Natural killer cell (primary cell): Measurements from ENCODE around the gene NLRP14. TPM values are rescaled to one million over a fixed set of nuclear protein-coding genes. Genes with fewer than 3 reads are reported as not detected.

Experiments used
- ATAC-seq, 3 donors: fragments of 150-1000 bp in 2 of 3; fragments of 200-7000 bp in 1 of 3; cut with Tn5 transposase; 1 replicate in 1 of 3; 2 replicates in 2 of 3; pipeline ENCODE4 v1.10.0; 2021; ENCODE audit warnings: mild to moderate bottlenecking in 2 of 3, moderate library complexity in 2 of 3
- DNase-seq, 2 donors: peaks; one replicate each; pipeline versions ENCODE4 v3.0.0 to v3.0.0-alpha.2; 2013 to 2021; ENCODE audit warnings: mixed read lengths in 1 of 2
- H3K27ac ChIP-seq: one replicate; pipeline ENCODE4 v1.5.1; 2013; ENCODE audit warnings: mild to moderate bottlenecking, low read length
- H3K27me3 ChIP-seq: one replicate; pipeline ENCODE4 v1.6.1; 2013; ENCODE audit warnings: low read length; ENCODE audit not compliant: control insufficient read depth, insufficient read depth
- H3K36me3 ChIP-seq: one replicate; pipeline ENCODE4 v1.6.1; 2013; ENCODE audit warnings: low read length; ENCODE audit not compliant: control insufficient read depth, insufficient read depth
- H3K4me1 ChIP-seq: one replicate; pipeline ENCODE4 v1.6.1; 2013; ENCODE audit warnings: low read length; ENCODE audit not compliant: control insufficient read depth, insufficient read depth
- H3K4me3 ChIP-seq: one replicate; pipeline ENCODE4 v1.5.1; 2013; ENCODE audit warnings: low read length
- H3K9me3 ChIP-seq: one replicate; pipeline ENCODE4 v1.6.1; 2013; ENCODE audit warnings: low read length; ENCODE audit not compliant: control insufficient read depth, insufficient read depth
- H3K27ac Mint-ChIP-seq, 2 donors: one replicate each; pipeline ENCODE4 v1.8.0; 2022; ENCODE audit warnings: mild to moderate bottlenecking in 2 of 2, mixed read lengths in 2 of 2, moderate library complexity in 1 of 2
- H3K27me3 Mint-ChIP-seq, 2 donors: one replicate each; pipeline ENCODE4 v1.8.0; 2022; ENCODE audit warnings: low read depth in 2 of 2, mixed read lengths in 2 of 2
- H3K36me3 Mint-ChIP-seq: one replicate; pipeline ENCODE4 v1.8.0; 2022; ENCODE audit warnings: mixed read lengths
- H3K4me1 Mint-ChIP-seq, 2 donors: one replicate each; pipeline ENCODE4 v1.8.0; 2022; ENCODE audit warnings: mixed read lengths in 2 of 2
- H3K4me3 Mint-ChIP-seq: one replicate; pipeline ENCODE4 v1.8.0; 2022; ENCODE audit warnings: mild to moderate bottlenecking, moderate library complexity, mixed read lengths
- H3K9me3 Mint-ChIP-seq, 2 donors: one replicate each; pipeline ENCODE4 v1.8.0; 2022; ENCODE audit warnings: mixed read lengths in 2 of 2
- WGBS: methylation state at CpG from one replicate; pipeline ENCODE4 v1.1.7; 2013; ENCODE audit warnings: missing lambda C conversion rate; ENCODE audit not compliant: insufficient coverage; 5-methylcytosine and 5-hydroxymethylcytosine counted together
- intact Hi-C: fragments of 100-400 bp; cut with micrococcal nuclease; formaldehyde crosslinking; loops from one replicate; pipeline ENCODE4 v1.14.2; 2022
- total RNA-seq, 4 donors: library from RNA; stranded (reverse); fragments of 120-200 nt in 1 of 4; gene quantifications; one replicate each; pipeline versions ENCODE4 v1.2.3 to v1.2.4, GENCODE V29; 2013 to 2022
- TF ChIP-seq, protein P1 (sequence below): fragments of 200-600 bp; IDR thresholded peaks from one replicate; pipeline ENCODE4 v1.8.0; 2022; ENCODE audit warnings: antibody characterized with exemption

The NLRP14 gene
- total RNA-seq, 3 donors from 2014 or later (not counting 1 experiment from before 2014, with no cell fraction given): not detected

DNA sequence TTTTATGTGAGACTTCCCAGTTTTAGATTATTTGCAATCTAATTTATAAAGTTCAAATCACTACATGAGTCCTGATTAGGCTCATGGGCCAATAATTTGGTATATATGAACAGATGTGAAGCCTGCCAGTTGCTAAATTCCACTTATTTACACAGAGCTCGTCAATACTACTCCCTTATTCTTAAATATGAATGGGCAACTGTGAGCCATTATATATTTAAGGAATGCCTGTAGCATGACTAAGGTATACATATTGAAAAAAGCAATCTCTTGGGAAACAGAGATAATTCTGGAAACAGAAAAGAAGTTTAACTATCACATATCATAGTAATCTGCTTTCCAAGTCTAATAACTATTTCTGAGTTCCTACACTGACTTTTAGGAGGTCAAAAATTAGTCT, 95.5 kb downstream of the NLRP14 start:
- Histone ChIP-seq H3K27ac (no peak overlapping the region), H3K27me3 (no peaks in the 10 kb centered on the region), H3K36me3 (no peaks in the 10 kb centered on the region), H3K4me3 (no peak overlapping the region), H3K9me3 (no peaks in the 10 kb centered on the region), H3K4me1 (no peaks in the 10 kb centered on the region)
- H3K9me3 Mint-ChIP-seq: no peaks in the 10 kb centered on the region
- no peak overlapping the region for H3K27ac Mint-ChIP-seq
- H3K4me3 Mint-ChIP-seq: no peak overlapping the region
- TF ChIP-seq, protein P1, sequence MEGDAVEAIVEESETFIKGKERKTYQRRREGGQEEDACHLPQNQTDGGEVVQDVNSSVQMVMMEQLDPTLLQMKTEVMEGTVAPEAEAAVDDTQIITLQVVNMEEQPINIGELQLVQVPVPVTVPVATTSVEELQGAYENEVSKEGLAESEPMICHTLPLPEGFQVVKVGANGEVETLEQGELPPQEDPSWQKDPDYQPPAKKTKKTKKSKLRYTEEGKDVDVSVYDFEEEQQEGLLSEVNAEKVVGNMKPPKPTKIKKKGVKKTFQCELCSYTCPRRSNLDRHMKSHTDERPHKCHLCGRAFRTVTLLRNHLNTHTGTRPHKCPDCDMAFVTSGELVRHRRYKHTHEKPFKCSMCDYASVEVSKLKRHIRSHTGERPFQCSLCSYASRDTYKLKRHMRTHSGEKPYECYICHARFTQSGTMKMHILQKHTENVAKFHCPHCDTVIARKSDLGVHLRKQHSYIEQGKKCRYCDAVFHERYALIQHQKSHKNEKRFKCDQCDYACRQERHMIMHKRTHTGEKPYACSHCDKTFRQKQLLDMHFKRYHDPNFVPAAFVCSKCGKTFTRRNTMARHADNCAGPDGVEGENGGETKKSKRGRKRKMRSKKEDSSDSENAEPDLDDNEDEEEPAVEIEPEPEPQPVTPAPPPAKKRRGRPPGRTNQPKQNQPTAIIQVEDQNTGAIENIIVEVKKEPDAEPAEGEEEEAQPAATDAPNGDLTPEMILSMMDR: no peak
- no peaks in the 10 kb centered on the region for H3K4me1 Mint-ChIP-seq
- DNase-seq (no peak), ATAC-seq (no peak)
- intact Hi-C loops: no loop called here
- WGBS: no CpG with 5 or more reads among the region's 1 CpG
- peaks cover 8 to 9% of the 10 kb centered on the region in 2 donors for H3K27me3 Mint-ChIP-seq
- H3K36me3 Mint-ChIP-seq: no peaks in the 10 kb centered on the region

DNA sequence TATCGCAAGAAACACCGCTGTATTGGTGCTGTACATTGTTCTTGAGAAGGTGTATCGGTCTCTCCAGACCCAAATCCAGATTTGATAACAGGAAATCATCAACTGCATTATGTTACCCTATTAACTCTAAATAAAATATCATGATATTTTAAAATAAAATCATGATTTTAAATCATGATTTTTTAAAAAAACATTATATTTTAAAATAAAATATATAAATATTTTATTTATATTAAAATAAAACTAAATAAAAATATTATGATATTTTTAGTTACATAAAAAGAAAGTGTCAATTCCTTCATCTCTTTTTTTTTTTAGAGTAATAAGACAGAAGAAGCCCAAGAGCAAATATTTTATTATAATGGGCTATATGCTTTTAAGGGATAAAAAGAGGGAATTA, 96.1 kb downstream of the NLRP14 start:
- Mint-ChIP-seq H3K4me3 (no peak overlapping the region), H3K4me1 (no peaks in the 10 kb centered on the region), H3K27me3 (peaks cover 8 to 9% of the 10 kb centered on the region in 2 donors), H3K9me3 (no peaks in the 10 kb centered on the region), H3K27ac (no peak overlapping the region), H3K36me3 (no peaks in the 10 kb centered on the region)
- Histone ChIP-seq H3K9me3 (no peaks in the 10 kb centered on the region), H3K36me3 (no peaks in the 10 kb centered on the region), H3K4me3 (no peak overlapping the region), H3K27ac (no peak overlapping the region), H3K4me1 (no peaks in the 10 kb centered on the region), H3K27me3 (no peaks in the 10 kb centered on the region)
- ATAC-seq (no peak), DNase-seq (no peak)
- TF ChIP-seq, protein P1: no peak
- no CpG with 5 or more reads among the region's 3 CpGs for WGBS
- intact Hi-C loops: no loop called here

Other genes with a start within 250 kb of the NLRP14 start
- gene OR2AG2, start 248.5 kb upstream of the NLRP14 start, total RNA-seq: not detected
- not detected for gene OR2AG1, start 237.5 kb upstream of the NLRP14 start, total RNA-seq
- gene OR6A2, start 220.8 kb upstream of the NLRP14 start, total RNA-seq: not detected
- not detected for gene OR10A5, start 174.8 kb upstream of the NLRP14 start, total RNA-seq
- under 1 TPM in 1 of 3 donors, not detected in 2; 0.05 TPM for gene OR10A2, start 157.4 kb upstream of the NLRP14 start, total RNA-seq
- gene OR10A4, start 143.9 kb upstream of the NLRP14 start, total RNA-seq: not detected
- not detected for gene OR2D2, start 128.0 kb upstream of the NLRP14 start, total RNA-seq
- not detected for gene OR2D3, start 99.5 kb upstream of the NLRP14 start, total RNA-seq
- under 1 TPM in 2 of 3 donors, not detected in 1; 0.26 to 0.80 TPM for gene ZNF215, start 94.1 kb upstream of the NLRP14 start, total RNA-seq
- not detected for gene ZNF214, start 133 bp upstream of the NLRP14 start, total RNA-seq
- not detected for gene RBMXL2, start 68.5 kb downstream of the NLRP14 start, total RNA-seq
- gene SYT9, start 231.4 kb downstream of the NLRP14 start, total RNA-seq: not detected